ENCODE measurements around the gene TRPC4. TPM values are rescaled to one million over a fixed set of nuclear protein-coding genes. Genes with fewer than 3 reads are reported as not detected.
"Not testable (repeated sequence)": the region's sequence is repeated elsewhere in the genome, so short reads cannot be mapped to it uniquely, and the experiment has no call there.

Gene TRPC4
- total and polyA plus RNA-seq, 2 donors (not counting 1 experiment from before 2014, with no cell fraction given): not detected

GRCh38 chr13:37797631-37798030 lies 71.9 kb downstream of the TRPC4 start:
- no peak for ATAC-seq (ENCODE audit: low read depth)
- Mint-ChIP-seq H3K9me3 (ENCODE audit: insufficient read depth) (no peaks in the 10 kb centered on the region), H3K4me1 (no peaks in the 10 kb centered on the region), H3K4me3 (no peak overlapping the region), H3K27me3 (no peaks in the 10 kb centered on the region), H3K27ac (no peak overlapping the region)
- H3K36me3 ChIP-seq (replicated peaks in 1 of 2; ENCODE audit: control extremely low read depth in 1 of 2, control insufficient read depth in 1 of 2, extremely low read depth in 1 of 2, insufficient read depth in 2 of 2, low read length in 1 of 2): no peaks in the 10 kb centered on the region
- H3K79me2 ChIP-seq (ENCODE audit: control insufficient read depth, insufficient read depth, low read length): no peaks in the 10 kb centered on the region
- H4K20me1 ChIP-seq (ENCODE audit: control insufficient read depth, insufficient read depth, low read length, poor library complexity, severe bottlenecking): no peaks in the 10 kb centered on the region
- ChIA-PET POLR2A (no interaction called here), CTCF (no interaction called here)
- H3K27ac ChIP-seq (ENCODE audit: low read length in 2 of 2): no peak overlapping the region
- H3K27me3 ChIP-seq (replicated peaks in 1 of 4; ENCODE audit: control extremely low read depth in 1 of 4, control insufficient read depth in 3 of 4, insufficient read depth in 4 of 4, low read length in 3 of 4): no peaks in the 10 kb centered on the region
- no peak overlapping the region for H3K4me2 ChIP-seq (replicated peaks; ENCODE audit: low read depth, low read length, poor library complexity, severe bottlenecking)
- no peak for TF ChIP-seq EZH2 (IDR thresholded peaks at IDR 0.05; ENCODE audit: borderline replicate concordance, insufficient read depth, low read depth, low read length, poor library complexity, severe bottlenecking)
- no peak for TF ChIP-seq CTCF (IDR thresholded peaks at IDR 0.05)
- H2AFZ ChIP-seq (ENCODE audit: insufficient read depth, low read depth, low read length, poor library complexity, severe bottlenecking): no peak overlapping the region
- intact Hi-C loops (cut with micrococcal nuclease): no loop called here
- WGBS (ENCODE audit: insufficient coverage): no CpG with 5 or more reads among the region's 3 CpGs
- DNase-seq: no peak
- no peaks in the 10 kb centered on the region for H3K9me3 ChIP-seq (ENCODE audit: control extremely low read depth in 1 of 3, control insufficient read depth in 2 of 3, insufficient read depth in 1 of 3, low read length in 2 of 3)
- H3K4me1 ChIP-seq (ENCODE audit: control insufficient read depth in 2 of 2, insufficient read depth in 2 of 2, low read length in 2 of 2): no peaks in the 10 kb centered on the region
- H3K4me3 ChIP-seq (ENCODE audit: control extremely low read depth in 1 of 5, extremely low read depth in 1 of 5, insufficient read depth in 1 of 5, low read depth in 2 of 5, low read length in 4 of 5): no peak overlapping the region
- no peak overlapping the region for H3K9ac ChIP-seq (ENCODE audit: low read length)

GRCh38 chr13:37796795-37797194 lies 72.8 kb downstream of the TRPC4 start:
- H3K4me1 ChIP-seq (ENCODE audit: control insufficient read depth in 2 of 2, insufficient read depth in 2 of 2, low read length in 2 of 2); H3K9me3 ChIP-seq (ENCODE audit: control extremely low read depth in 1 of 3, control insufficient read depth in 2 of 3, insufficient read depth in 1 of 3, low read length in 2 of 3); H3K27me3 Mint-ChIP-seq; H3K4me2 ChIP-seq (replicated peaks; ENCODE audit: low read depth, low read length, poor library complexity, severe bottlenecking); H3K36me3 ChIP-seq (replicated peaks in 1 of 2; ENCODE audit: control extremely low read depth in 1 of 2, control insufficient read depth in 1 of 2, extremely low read depth in 1 of 2, insufficient read depth in 2 of 2, low read length in 1 of 2); H2AFZ ChIP-seq (ENCODE audit: insufficient read depth, low read depth, low read length, poor library complexity, severe bottlenecking); H3K4me3 ChIP-seq (ENCODE audit: control extremely low read depth in 1 of 5, extremely low read depth in 1 of 5, insufficient read depth in 1 of 5, low read depth in 2 of 5, low read length in 4 of 5); ATAC-seq (ENCODE audit: low read depth); H3K9me3 Mint-ChIP-seq (ENCODE audit: insufficient read depth); POLR2A ChIA-PET; H3K4me1 Mint-ChIP-seq; CTCF ChIA-PET; H3K79me2 ChIP-seq (ENCODE audit: control insufficient read depth, insufficient read depth, low read length); H4K20me1 ChIP-seq (ENCODE audit: control insufficient read depth, insufficient read depth, low read length, poor library complexity, severe bottlenecking); intact Hi-C loops (cut with micrococcal nuclease); H3K9ac ChIP-seq (ENCODE audit: low read length); H3K27me3 ChIP-seq (replicated peaks in 1 of 4; ENCODE audit: control extremely low read depth in 1 of 4, control insufficient read depth in 3 of 4, insufficient read depth in 4 of 4, low read length in 3 of 4); H3K4me3 Mint-ChIP-seq; DNase-seq; H3K27ac ChIP-seq (ENCODE audit: low read length in 2 of 2); H3K27ac Mint-ChIP-seq: not testable (repeated sequence)
- WGBS (ENCODE audit: insufficient coverage): no CpG with 5 or more reads among the region's 4 CpGs
